ENCODE data around the gene SLC2A4. TPM values are rescaled to one million over a fixed set of nuclear protein-coding genes. Genes with fewer than 3 reads are reported as not detected.

Gene SLC2A4
- total and polyA plus RNA-seq, 2 experiments from 2014 or later = 6.3 to 13.6 TPM

- H3K9me2 ChIP-seq (ENCODE audit: insufficient read depth) = no peaks in the 10 kb centered on the region
- Mint-ChIP-seq H3K27me3 (ENCODE audit: insufficient read depth, low read depth, poor library complexity) (peaks cover 18% of the 10 kb centered on the region), H3K27ac (no peak overlapping the region), H3K36me3 (ENCODE audit: low read depth) (peaks cover 15% of the 10 kb centered on the region), H3K4me1 (peaks cover 29% of the 10 kb centered on the region), H3K4me3 (peak overlapping the region; percentile 59; the same call in 2 of the 3 replicates), H3K9me3 (no peaks in the 10 kb centered on the region; the same call in 2 of the 3 replicates)
- H3K4me2 ChIP-seq = no peak overlapping the region
- H3F3A ChIP-seq (replicated peaks; ENCODE audit: low read depth) = peaks cover 15% of the 10 kb centered on the region; the same call in 1 of the 2 replicates
- ATAC-seq (no peak), DNase-seq (ENCODE audit: low spot score) (no peak)
- H3K4me3 ChIP-seq = no peak overlapping the region
- peaks cover 10% of the 10 kb centered on the region for H3K27me3 ChIP-seq (ENCODE audit: insufficient read depth)
- H3K27ac ChIP-seq (ENCODE audit: low read depth) = no peak overlapping the region
- H3K79me2 ChIP-seq (replicated peaks; ENCODE audit: insufficient read depth) = no peaks in the 10 kb centered on the region
- H3K4me1 ChIP-seq (ENCODE audit: insufficient read depth) = peaks cover 13% of the 10 kb centered on the region; the same call in 1 of the 2 replicates
- no peak overlapping the region for H2AFZ ChIP-seq
- H4K20me1 ChIP-seq (replicated peaks; ENCODE audit: insufficient read depth) = peaks cover 3% of the 10 kb centered on the region; the same call in 1 of the 2 replicates
- no peak for TF ChIP-seq POLR2AphosphoS5 (IDR thresholded peaks at IDR 0.05; ENCODE audit: low read depth)
- TF ChIP-seq ZNF114 (CRISPR knock-in tag; IDR thresholded peaks at IDR 0.05) = no peak
- TF ChIP-seq ETS1 (IDR thresholded peaks at IDR 0.05) = no peak
- TF ChIP-seq CTCF (conservative IDR thresholded peaks at IDR 0.05; ENCODE audit: low read depth in 2 of 2) = no peak
- no peak for TF ChIP-seq REST (IDR thresholded peaks at IDR 0.05; ENCODE audit: unreplicated experiment)
- TF ChIP-seq EZH2phosphoT487 (IDR thresholded peaks at IDR 0.05; ENCODE audit: unreplicated experiment) = no peak
- TF ChIP-seq ZNF462 (CRISPR knock-in tag; IDR thresholded peaks at IDR 0.05) = no peak
- no peak for TF ChIP-seq EZH2 (IDR thresholded peaks at IDR 0.05; ENCODE audit: low read depth, unreplicated experiment)
- no peak for TF ChIP-seq JUNB (IDR thresholded peaks at IDR 0.05; ENCODE audit: unreplicated experiment)
- TF ChIP-seq ZNF331 (CRISPR knock-in tag; IDR thresholded peaks at IDR 0.05; ENCODE audit: low read depth) = no peak
- TF ChIP-seq NANOG (IDR thresholded peaks at IDR 0.05; ENCODE audit: borderline replicate concordance) = no peak
- no peak for TF ChIP-seq STAT1 (IDR thresholded peaks at IDR 0.05; ENCODE audit: unreplicated experiment)
- no peak for TF ChIP-seq CREB1 (CRISPR knock-in tag; IDR thresholded peaks at IDR 0.05; ENCODE audit: low read depth)
- H3K36me3 ChIP-seq (ENCODE audit: insufficient read depth) = peaks cover 5% of the 10 kb centered on the region; the same call in 1 of the 2 replicates
These were observed 2.1 kb downstream of the SLC2A4 start for GRCh38 chr17:7283471-7284216.

Measured in GM23338 (cell line).